GM23248 (cell line): ENCODE results near the gene TRPM3. TPM values are rescaled to one million over a fixed set of nuclear protein-coding genes. Genes with fewer than 3 reads are reported as not detected.

Experiments
- DNase-seq: peaks from one replicate; pipeline ENCODE4 v3.0.0-alpha.2; 2015
- H2AFZ ChIP-seq: fragments of 200-600 bp; sonication (generic); 2 replicates; pipeline ENCODE4 v1.6.1; 2016; ENCODE audit warnings: antibody characterized with exemption
- H3F3A ChIP-seq: fragments of 200-600 bp; sonication (generic); 2 replicates; pipeline ENCODE4 v1.6.1; 2016; ENCODE audit warnings: mild to moderate bottlenecking, antibody characterized with exemption, mixed run types; ENCODE audit not compliant: insufficient read depth
- H3K27ac ChIP-seq: fragments of 200-600 bp; sonication (generic); 2 replicates; pipeline ENCODE4 v1.5.1; 2016; ENCODE audit warnings: mild to moderate bottlenecking
- H3K27me3 ChIP-seq: fragments of 200-600 bp; sonication (generic); replicated peaks from 2 replicates; pipeline ENCODE4 v1.6.1; 2016; ENCODE audit warnings: mild to moderate bottlenecking; ENCODE audit not compliant: insufficient read depth
- H3K36me3 ChIP-seq: fragments of 200-600 bp; sonication (generic); 2 replicates; pipeline ENCODE4 v1.6.1; 2016; ENCODE audit warnings: low read depth, mild to moderate bottlenecking
- H3K4me1 ChIP-seq: fragments of 200-600 bp; sonication (generic); 2 replicates; pipeline ENCODE4 v1.6.1; 2016; ENCODE audit warnings: mild to moderate bottlenecking; ENCODE audit not compliant: insufficient read depth
- H3K4me2 ChIP-seq: fragments of 200-600 bp; sonication (generic); one replicate; pipeline ENCODE4 v1.6.1; 2016; ENCODE audit warnings: mild to moderate bottlenecking; ENCODE audit not compliant: unreplicated experiment
- H3K4me3 ChIP-seq: fragments of 200-600 bp; sonication (generic); 2 replicates; pipeline ENCODE4 v1.5.1; 2016; ENCODE audit warnings: mild to moderate bottlenecking
- H3K79me2 ChIP-seq: fragments of 200-600 bp; sonication (generic); 2 replicates; pipeline ENCODE4 v1.6.1; 2016; ENCODE audit warnings: mild to moderate bottlenecking; ENCODE audit not compliant: insufficient read depth
- H3K9ac ChIP-seq: fragments of 200-600 bp; sonication (generic); 2 replicates; pipeline ENCODE4 v1.6.1; 2016; ENCODE audit warnings: mild to moderate bottlenecking
- H3K9me2 ChIP-seq: fragments of 200-600 bp; sonication (generic); 2 replicates; pipeline ENCODE4 v1.6.1; 2016; ENCODE audit warnings: mixed run types, mild to moderate bottlenecking, moderate library complexity; ENCODE audit not compliant: insufficient read depth
- H3K9me3 ChIP-seq: fragments of 200-600 bp; sonication (generic); one replicate; pipeline ENCODE4 v1.6.1; 2017; ENCODE audit warnings: low read depth
- H4K20me1 ChIP-seq: fragments of 200-600 bp; sonication (generic); 2 replicates; pipeline ENCODE4 v1.6.0; 2016; ENCODE audit not compliant: insufficient read depth
- EZH2 ChIP-seq: fragments of 200-600 bp; sonication (generic); IDR thresholded peaks from 2 replicates; pipeline ENCODE4 v1.6.1; 2018; ENCODE audit warnings: antibody characterized with exemption, mild to moderate bottlenecking; ENCODE audit not compliant: insufficient read depth, poor library complexity, severe bottlenecking
- EZH2phosphoT487 ChIP-seq: fragments of 200-600 bp; sonication (generic); IDR thresholded peaks from 2 replicates; pipeline ENCODE4 v1.6.1; 2018; ENCODE audit warnings: antibody characterized with exemption, moderate library complexity, mild to moderate bottlenecking, low read depth; ENCODE audit not compliant: insufficient read depth
- WGBS, 2 experiments: methylation state at CpG; one replicate each; pipeline ENCODE4 v1.1.6; 2015 to 2017; ENCODE audit warnings: low lambda C conversion rate in 2 of 2, low coverage in 1 of 2; ENCODE audit errors: missing lambda C conversion rate in 2 of 2; 5-methylcytosine and 5-hydroxymethylcytosine counted together
- in situ Hi-C: fragments of 300-500 bp; cut with MboI; formaldehyde crosslinking; loops from 2 replicates; pipeline ENCODE4 v1.15.0; 2020
- polyA plus RNA-seq: library from polyadenylated mRNA; unstranded; fragments of >200 nt; fragmentation: Nextera tagmentation; extraction: Ambion mirVana; gene quantifications from 2 replicates; pipeline ENCODE4 v1.2.1, GENCODE V29; 2016
- total RNA-seq: library from RNA; depleted of rRNA; stranded (reverse); fragments of >200 nt; shearing (Covaris generic); gene quantifications from 2 replicates; pipeline ENCODE4 v1.2.3, GENCODE V29; 2014

The TRPM3 gene
- total and polyA plus RNA-seq, 2 experiments from 2014 or later = not detected

GRCh38 chr9:70861797-70862196 is 259.6 kb downstream of the TRPM3 start:
- no peaks in the 10 kb centered on the region for H4K20me1 ChIP-seq
- H3K9ac ChIP-seq = no peak overlapping the region
- H3F3A ChIP-seq = no peaks in the 10 kb centered on the region
- 2 to 4% methylated on average over 4 of the region's 4 CpGs for WGBS, 2 experiments
- no peak for TF ChIP-seq EZH2
- no peak for TF ChIP-seq EZH2phosphoT487
- in situ Hi-C loops = no loop called here
- H3K4me2 ChIP-seq = no peak overlapping the region
- DNase-seq = no peak
- no peak overlapping the region for H3K4me3 ChIP-seq
- no peaks in the 10 kb centered on the region for H3K36me3 ChIP-seq
- H3K9me2 ChIP-seq = no peaks in the 10 kb centered on the region
- no peak overlapping the region for H3K27ac ChIP-seq
- no peaks in the 10 kb centered on the region for H3K79me2 ChIP-seq
- H2AFZ ChIP-seq = no peak overlapping the region
- peaks cover 29% of the 10 kb centered on the region for H3K27me3 ChIP-seq
- H3K4me1 ChIP-seq = no peaks in the 10 kb centered on the region
- no peaks in the 10 kb centered on the region for H3K9me3 ChIP-seq

- Histone ChIP-seq H3K9me3 (no peaks in the 10 kb centered on the region), H3K4me1 (no peaks in the 10 kb centered on the region), H3K9me2 (no peaks in the 10 kb centered on the region), H3K4me2 (no peak overlapping the region), H4K20me1 (no peaks in the 10 kb centered on the region), H3K27me3 (peaks cover 28% of the 10 kb centered on the region), H3F3A (no peaks in the 10 kb centered on the region), H3K79me2 (no peaks in the 10 kb centered on the region), H3K4me3 (no peak overlapping the region), H3K27ac (no peak overlapping the region), H2AFZ (no peak overlapping the region), H3K36me3 (no peaks in the 10 kb centered on the region), H3K9ac (no peak overlapping the region)
- TF ChIP-seq EZH2 = no peak
- TF ChIP-seq EZH2phosphoT487 = no peak
- no peak for DNase-seq
- in situ Hi-C loops = no loop called here
- WGBS, 2 experiments = 13 to 28% methylated on average over 3 of the region's 3 CpGs
These were observed 260.0 kb downstream of the TRPM3 start for GRCh38 chr9:70861376-70861775.

- no peaks in the 10 kb centered on the region for H3F3A ChIP-seq
- H3K9ac ChIP-seq = no peak overlapping the region
- no peak overlapping the region for H3K4me2 ChIP-seq
- no peak for DNase-seq
- H3K79me2 ChIP-seq = no peaks in the 10 kb centered on the region
- no peak overlapping the region for H3K4me3 ChIP-seq
- no peak overlapping the region for H3K27ac ChIP-seq
- in situ Hi-C loops = no loop called here
- H3K27me3 ChIP-seq = peaks cover 28% of the 10 kb centered on the region
- no peaks in the 10 kb centered on the region for H3K9me2 ChIP-seq
- H3K9me3 ChIP-seq = no peaks in the 10 kb centered on the region
- H4K20me1 ChIP-seq = no peaks in the 10 kb centered on the region
- H2AFZ ChIP-seq = no peak overlapping the region
- WGBS, 2 experiments = 26 to 38% methylated on average over 2 of the region's 2 CpGs
- no peaks in the 10 kb centered on the region for H3K4me1 ChIP-seq
- H3K36me3 ChIP-seq = no peaks in the 10 kb centered on the region
- TF ChIP-seq EZH2phosphoT487 (no peak), EZH2 (no peak)
These were observed 261.7 kb downstream of the TRPM3 start for GRCh38 chr9:70859694-70860093.

- Histone ChIP-seq H3K9ac (no peak overlapping the region), H3K79me2 (no peaks in the 10 kb centered on the region), H3K27ac (no peak overlapping the region), H3K4me2 (no peak overlapping the region), H3K4me3 (no peak overlapping the region), H3K9me3 (no peaks in the 10 kb centered on the region), H3K4me1 (no peaks in the 10 kb centered on the region), H3K27me3 (peaks cover 28% of the 10 kb centered on the region; the same call in 1 of the 2 replicates), H3K36me3 (no peaks in the 10 kb centered on the region), H4K20me1 (no peaks in the 10 kb centered on the region), H2AFZ (no peak overlapping the region), H3F3A (no peaks in the 10 kb centered on the region), H3K9me2 (no peaks in the 10 kb centered on the region)
- 31 to 44% methylated on average over 2 of the region's 2 CpGs for WGBS, 2 experiments
- no peak for TF ChIP-seq EZH2phosphoT487
- TF ChIP-seq EZH2 = no peak
- DNase-seq = no peak
- in situ Hi-C loops = no loop called here
These were observed 265.0 kb downstream of the TRPM3 start for GRCh38 chr9:70856411-70856810.

GRCh38 chr9:70852711-70853240 is 268.6 kb downstream of the TRPM3 start:
- no peaks in the 10 kb centered on the region for H4K20me1 ChIP-seq
- H3K27ac ChIP-seq = no peak overlapping the region
- no peak for TF ChIP-seq EZH2phosphoT487
- TF ChIP-seq EZH2 = no peak
- no peaks in the 10 kb centered on the region for H3K79me2 ChIP-seq
- 11 to 28% methylated on average over 1 of the region's 1 CpG for WGBS, 2 experiments
- no peaks in the 10 kb centered on the region for H3K9me2 ChIP-seq
- no peaks in the 10 kb centered on the region for H3K9me3 ChIP-seq
- no peak overlapping the region for H2AFZ ChIP-seq
- H3F3A ChIP-seq = no peaks in the 10 kb centered on the region
- no peak overlapping the region for H3K4me3 ChIP-seq
- H3K4me2 ChIP-seq = no peak overlapping the region
- H3K27me3 ChIP-seq = 0 out of 2 replicates have a peak, but pooled peaks cover 13% of the 10 kb centered on the region
- no peak for DNase-seq
- no peaks in the 10 kb centered on the region for H3K36me3 ChIP-seq
- H3K4me1 ChIP-seq = no peaks in the 10 kb centered on the region
- in situ Hi-C loops = no loop called here
- no peak overlapping the region for H3K9ac ChIP-seq
